HG03378 (cell line): ENCODE results near the gene HSD17B11.
"Not testable (repeated sequence)": the region's sequence is repeated elsewhere in the genome, so short reads cannot be mapped to it uniquely, and the experiment has no call there.

Experiments used
- ATAC-seq: cut with Tn5 transposase; IDR thresholded peaks from one replicate; pipeline ENCODE4 v1.9.1; 2021; ENCODE audit warnings: mild to moderate bottlenecking, moderate library complexity; ENCODE audit not compliant: unreplicated experiment

Gene HSD17B11

DNA sequence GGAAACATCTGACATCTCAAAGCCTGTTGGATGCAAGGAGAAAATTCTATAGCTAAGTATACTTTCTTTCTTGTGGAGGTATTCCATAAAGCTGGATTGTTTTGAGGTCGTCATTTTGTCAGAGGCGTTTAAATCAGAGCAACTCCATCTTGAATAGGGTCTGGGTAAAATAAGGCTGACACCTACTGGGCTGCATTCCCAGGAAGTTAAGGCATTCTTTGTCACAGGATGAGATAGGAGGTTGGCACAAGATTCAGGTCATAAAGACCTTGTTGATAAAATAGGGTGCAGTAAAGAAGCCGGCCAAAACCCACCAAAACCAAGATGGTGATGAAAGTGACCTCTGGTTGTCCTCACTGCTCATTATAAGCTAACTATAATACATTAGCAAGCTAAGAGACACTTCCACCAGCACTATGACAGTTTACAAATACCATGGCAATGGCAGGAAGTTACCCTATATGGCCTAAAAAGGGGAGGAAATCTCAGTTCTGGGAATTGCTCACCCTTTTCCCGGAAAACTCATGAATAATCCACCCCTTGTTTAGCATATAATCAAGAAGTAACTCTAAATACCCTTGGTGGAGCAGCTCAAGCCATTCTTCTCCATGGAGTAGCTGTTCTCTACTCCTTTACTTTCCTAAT lies 80.2 kb downstream of the HSD17B11 start:
- ATAC-seq, result no peak

DNA sequence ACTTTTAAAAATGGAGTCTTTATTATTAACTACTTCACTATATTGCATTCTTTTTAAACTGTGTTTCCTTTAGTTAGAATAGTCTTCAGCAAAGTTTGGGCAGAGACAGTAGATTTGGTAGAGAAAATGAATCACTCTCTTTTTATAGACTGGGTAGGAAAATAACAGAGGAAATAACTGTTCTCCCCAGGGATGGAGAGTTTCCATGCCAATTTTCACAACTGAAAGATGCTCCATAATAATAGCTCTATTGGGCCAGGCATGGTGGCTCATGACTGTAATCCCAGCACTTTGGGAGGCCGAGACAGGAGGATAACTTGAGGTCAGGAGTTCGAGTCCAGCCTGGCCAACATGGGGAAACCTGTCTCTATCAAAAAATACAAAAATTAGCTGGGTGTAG lies 81.4 kb downstream of the HSD17B11 start:
- no peak for ATAC-seq

DNA sequence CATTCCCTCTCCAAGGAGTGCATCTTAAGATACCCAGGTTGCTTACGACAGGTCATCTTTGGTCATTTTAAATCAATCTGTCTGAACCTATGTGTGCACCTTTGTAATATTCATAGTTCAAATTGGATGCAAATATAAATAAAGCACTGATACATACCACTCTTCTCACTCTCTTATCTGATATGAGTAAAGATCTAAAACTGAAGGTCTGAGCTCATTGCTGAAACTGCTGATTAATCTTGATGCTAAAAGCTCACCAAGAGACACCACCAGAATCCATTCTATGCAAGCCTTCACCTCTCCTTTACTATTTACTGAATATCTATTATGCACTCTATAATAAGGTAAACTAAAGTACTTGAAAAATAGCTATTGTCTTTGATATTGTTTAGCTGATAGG lies 84.9 kb downstream of the HSD17B11 start:
- ATAC-seq, result peak; percentile 63

DNA sequence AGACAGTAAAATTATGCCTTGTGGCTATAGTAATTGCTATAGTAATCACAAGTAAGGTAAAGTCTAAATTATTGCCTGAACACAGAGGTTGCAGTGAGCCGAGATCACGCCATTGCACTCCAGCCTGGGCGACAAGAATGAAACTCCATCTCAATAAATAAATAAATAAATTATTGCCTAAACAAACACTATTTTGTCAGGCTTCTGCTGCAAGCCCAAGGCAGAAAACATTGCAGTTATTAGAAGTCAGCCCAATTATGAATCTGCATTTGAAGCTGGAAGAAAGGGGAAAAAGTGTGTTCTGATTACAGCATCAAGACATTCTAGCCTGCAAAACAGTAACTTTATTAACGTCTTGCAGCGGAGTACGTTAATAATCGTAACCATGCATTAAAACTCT lies 85.4 kb downstream of the HSD17B11 start:
- no peak for ATAC-seq

DNA sequence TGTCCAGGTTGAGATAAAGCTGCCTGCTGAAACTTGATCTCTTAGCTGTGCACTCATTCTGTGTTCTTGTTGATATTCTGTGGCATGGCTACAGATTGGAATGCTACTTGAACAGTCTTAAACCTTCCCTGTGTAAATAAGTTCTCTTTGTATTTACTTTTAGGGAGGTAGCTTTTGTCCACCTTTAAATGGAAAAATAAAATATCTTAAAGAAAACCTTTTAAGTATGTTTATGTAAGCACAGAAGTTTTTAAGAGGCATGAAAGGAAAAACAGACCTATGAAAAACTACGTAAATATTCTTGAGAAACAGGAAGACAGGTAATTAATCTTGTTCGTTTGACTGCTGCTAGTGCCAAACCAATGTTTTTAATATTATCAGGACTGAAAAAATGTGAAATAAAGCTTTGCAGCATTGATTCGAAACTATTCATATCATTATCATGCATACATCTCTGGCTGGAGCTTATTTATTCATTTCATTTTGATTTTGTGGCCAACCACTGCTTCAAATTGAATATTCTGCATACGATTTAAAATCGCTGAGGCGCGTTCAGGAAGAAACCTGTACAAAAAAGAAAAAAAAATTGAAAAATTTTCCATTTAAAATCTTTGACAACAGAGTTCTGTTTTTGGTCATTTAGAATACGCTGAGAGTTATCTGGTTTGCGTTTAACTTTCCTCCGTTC lies 86.1 kb downstream of the HSD17B11 start:
- no peak for ATAC-seq

DNA sequence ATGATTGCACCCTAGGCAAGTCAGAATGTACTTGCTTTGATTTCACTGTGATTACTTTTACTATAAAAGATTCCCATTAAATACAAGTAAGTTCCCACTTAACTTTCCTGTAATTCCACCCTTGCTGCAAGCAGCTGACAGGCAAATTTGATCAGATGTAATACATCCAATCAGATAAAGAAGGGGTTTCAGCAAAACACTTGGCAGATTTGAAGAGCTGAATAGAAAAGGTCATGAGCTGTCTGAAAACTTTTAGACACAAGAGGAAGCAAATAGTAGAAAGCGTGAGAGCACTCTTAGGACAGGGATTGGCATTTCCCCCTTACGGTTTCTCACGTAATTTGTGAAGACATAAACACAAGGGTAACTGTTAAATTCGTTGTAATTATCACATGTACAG lies 91.1 kb downstream of the HSD17B11 start:
- no peak for ATAC-seq

DNA sequence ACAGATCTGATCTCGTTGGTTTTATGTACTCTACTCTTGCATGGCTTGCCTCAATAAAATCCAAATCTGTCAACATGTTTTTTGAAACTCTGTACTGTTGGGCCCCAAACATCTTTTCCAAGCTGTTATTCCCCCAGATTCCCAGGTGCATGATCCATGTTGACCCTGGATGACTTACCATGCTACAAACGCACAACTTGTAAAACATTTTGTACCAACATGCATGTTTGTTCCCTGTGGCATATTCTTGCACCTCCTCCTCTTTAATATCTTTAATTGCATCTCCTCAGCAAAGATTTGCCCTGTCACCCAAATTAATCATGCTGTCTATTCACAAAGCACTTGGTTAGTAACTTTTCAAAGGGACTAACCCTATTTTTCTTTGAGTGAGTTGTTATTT lies 92.6 kb downstream of the HSD17B11 start:
- no peak for ATAC-seq

DNA sequence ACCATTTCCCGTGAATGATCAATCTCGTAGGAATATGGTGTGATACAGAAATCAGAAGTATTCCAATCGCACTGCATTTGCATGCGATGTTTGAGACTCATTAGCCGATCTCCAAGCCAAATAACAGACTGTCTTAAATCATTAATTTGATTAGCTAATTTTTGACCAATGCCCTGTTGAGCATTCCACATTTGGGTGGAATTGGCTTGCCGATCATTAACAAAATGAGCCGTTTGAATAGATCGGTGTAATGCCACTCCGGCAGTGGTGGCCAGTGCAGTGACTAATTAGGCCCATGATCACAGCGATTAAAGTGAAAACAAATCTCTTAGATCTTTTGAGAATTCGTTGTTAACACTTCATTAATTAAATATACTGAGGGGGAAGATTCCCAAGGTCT lies 96.1 kb downstream of the HSD17B11 start:
- ATAC-seq, result not testable (repeated sequence)

DNA sequence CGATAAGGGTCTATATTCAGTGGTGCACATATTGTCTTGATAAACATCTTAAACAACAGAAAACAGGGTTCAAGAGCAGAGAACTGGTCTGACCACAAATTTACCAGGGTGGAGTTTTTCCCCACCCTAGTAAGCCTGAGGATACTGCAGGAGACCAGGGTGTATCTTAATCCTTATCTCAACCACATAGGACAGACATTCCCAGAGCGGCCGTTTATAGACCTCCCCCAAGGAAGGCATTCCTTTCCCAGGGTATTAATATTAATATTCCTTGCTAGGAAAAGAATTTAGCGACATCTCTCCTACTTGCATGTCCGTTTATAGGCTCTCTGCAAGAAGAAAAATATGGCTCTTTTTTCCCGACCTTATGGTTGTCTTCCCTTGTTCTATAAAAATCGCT lies 97.1 kb downstream of the HSD17B11 start:
- not testable (repeated sequence) for ATAC-seq

DNA sequence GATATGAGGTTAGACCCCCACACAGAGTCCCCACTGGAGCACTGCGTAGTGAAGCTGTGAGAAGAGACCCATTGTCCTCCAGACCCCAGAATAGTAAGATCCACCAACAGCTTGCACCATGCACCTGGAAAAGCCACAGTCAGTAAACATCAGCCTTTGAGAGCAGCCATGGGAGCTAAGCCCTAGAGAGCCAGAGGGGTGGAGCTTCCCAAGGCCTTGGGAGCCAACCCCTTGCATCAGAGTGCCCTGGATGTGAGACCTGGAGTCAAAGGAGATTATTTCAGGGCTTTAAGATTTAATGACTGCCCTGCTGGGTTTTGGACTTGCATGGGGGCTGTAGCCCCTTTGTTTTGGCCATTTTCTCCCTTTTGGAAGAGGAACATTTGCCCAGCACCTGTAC lies 104.0 kb downstream of the HSD17B11 start:
- no peak for ATAC-seq
